ENCODE results near the gene PPP1CA. TPM values are rescaled to one million over a fixed set of nuclear protein-coding genes. Genes with fewer than 3 reads are reported as not detected.
A peak's percentile ranks its signal among the peaks of the same experiment; 100 is the strongest.

The PPP1CA gene
- polyA plus RNA-seq, 2 of the 4 experiments (the other 2 are of a cell fraction) = 174 to 208 TPM

GRCh38 chr11:67369275-67369674, 32.4 kb downstream of the PPP1CA start (continued):
- TF ChIP-seq CBX2 (IDR thresholded peaks at IDR 0.05; ENCODE audit: borderline replicate concordance, low read depth) (no peak), JUN (IDR thresholded peaks at IDR 0.05) (no peak), CTCF (IDR thresholded peaks at IDR 0.05) (no peak), KDM1A (IDR thresholded peaks at IDR 0.05; ENCODE audit: low read depth) (no peak), PBX3 (IDR thresholded peaks at IDR 0.05) (no peak), PHF8 (IDR thresholded peaks at IDR 0.05; ENCODE audit: borderline replicate concordance, low read depth) (no peak), CEBPB (IDR thresholded peaks at IDR 0.05) (no peak)

- Histone ChIP-seq H3K27ac (peak overlapping the region; percentile 95 to 100; a peak in 5 of 6 replicates), H3K9me3 (no peaks in the 10 kb centered on the region), H3K4me3 (no peak overlapping the region), H3K4me1 (peaks cover 81% of the 10 kb centered on the region), H3K4me2 (peak overlapping the region; percentile 95)
- WGBS (ENCODE audit: missing lambda C conversion rate) = 81% methylated on average over 3 of the region's 3 CpGs
- no peak for TF ChIP-seq PBX3 (IDR thresholded peaks at IDR 0.05)
- TF ChIP-seq JUN (IDR thresholded peaks at IDR 0.05) = no peak; a peak in 1 of 5 replicates
- no peak for TF ChIP-seq NFE2L2 (conservative IDR thresholded peaks at IDR 0.05; ENCODE audit: low read length)
- no peak for TF ChIP-seq RCOR1 (IDR thresholded peaks at IDR 0.05; ENCODE audit: low read depth, low read length)
- TF ChIP-seq MAFK (IDR thresholded peaks at IDR 0.05; ENCODE audit: partially characterized antibody) = no peak
- ChIA-PET CTCF (interaction anchor here (0.9 to 46.2 kb wide), 5 partner anchors 10 to 105 kb away, joined by 3 to 1913 read pairs (median 23); partner anchors contain the start of genes POLD4, PPP1CA, RAD9A and TBC1D10C), POLR2A (interaction anchor here (9.3 kb wide), 1 partner anchor 14 kb away, joined by 172 read pairs; the partner anchor contains the start of gene POLD4)
- FAIRE-seq (no peak), DNase-seq (ENCODE audit: low read depth in 1 of 2, low spot score in 1 of 2) (no peak), ATAC-seq (no peak)
These were observed 33.0 kb downstream of the PPP1CA start for GRCh38 chr11:67368621-67369020.

GRCh38 chr11:67367761-67368227, 33.9 kb downstream of the PPP1CA start:
- POLR2A ChIA-PET = interaction anchor here (0.8 to 1.5 kb wide), 2 partner anchors 12 to 14 kb away, joined by 3 to 4 read pairs; partner anchors contain the start of gene POLD4
- no peak for FAIRE-seq
- peak overlapping the region; percentile 95 to 100 for H3K27ac ChIP-seq
- CTCF ChIA-PET = interaction anchor here (4.5 to 46.2 kb wide), 3 partner anchors 9 to 22 kb away, joined by 23 to 1913 read pairs (median 1913); partner anchors contain the start of genes CLCF1, POLD4, PPP1CA and RAD9A
- 76% methylated on average over 7 of the region's 7 CpGs for WGBS (ENCODE audit: missing lambda C conversion rate)
- TF ChIP-seq HMGXB4 (CRISPR knock-in tag; IDR thresholded peaks at IDR 0.05; ENCODE audit: borderline replicate concordance) (no peak), JUN (IDR thresholded peaks at IDR 0.05) (0 out of 5 replicates have a peak, but pooled peaks of 1 of the 2 experiments have one; percentile 9), EP300 (IDR thresholded peaks at IDR 0.05) (no peak)
- H3K9me3 ChIP-seq = no peaks in the 10 kb centered on the region
- H3K4me2 ChIP-seq = peak overlapping the region; percentile 95
- H3K4me3 ChIP-seq = no peak overlapping the region
- DNase-seq (ENCODE audit: low read depth in 1 of 2, low spot score in 1 of 2) = no peak
- ATAC-seq = no peak
- peaks cover 81% of the 10 kb centered on the region for H3K4me1 ChIP-seq
